ENCODE results near the gene SUMO3.

SUMO3 gene

GRCh38 chr21:44817914-44818639, at the start of gene SUMO3:
SUMO3 (minus strand) TSS chr21:44818062; CDS start chr21:44817968, 94 bp downstream.
- peak; percentile 98 for DNase-seq (ENCODE audit: low spot score)

DNA sequence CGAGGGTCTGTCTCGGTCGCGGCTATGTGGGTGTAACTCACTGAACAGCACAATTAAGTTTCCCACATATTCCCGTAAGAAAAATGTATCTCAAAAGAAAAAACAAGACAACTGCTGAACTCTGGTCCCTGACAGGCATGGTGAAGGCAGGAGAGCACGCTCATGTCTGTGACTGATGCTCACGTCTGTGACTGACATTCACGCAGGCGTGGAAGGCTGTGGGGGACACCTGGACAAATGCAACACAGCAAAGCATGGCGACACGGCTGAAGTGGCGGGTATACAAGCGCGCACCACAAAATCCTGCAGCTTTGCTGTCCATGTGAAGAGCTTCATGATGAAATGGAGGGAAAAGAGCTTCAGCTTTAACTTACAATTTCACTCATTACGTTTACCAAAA, 49.6 kb upstream of the SUMO3 start:
- no peak for DNase-seq (ENCODE audit: low spot score)

- no peak for DNase-seq (ENCODE audit: low spot score)
Measured at GRCh38 chr21:44866780-44867179, 48.9 kb upstream of the SUMO3 start.

DNA sequence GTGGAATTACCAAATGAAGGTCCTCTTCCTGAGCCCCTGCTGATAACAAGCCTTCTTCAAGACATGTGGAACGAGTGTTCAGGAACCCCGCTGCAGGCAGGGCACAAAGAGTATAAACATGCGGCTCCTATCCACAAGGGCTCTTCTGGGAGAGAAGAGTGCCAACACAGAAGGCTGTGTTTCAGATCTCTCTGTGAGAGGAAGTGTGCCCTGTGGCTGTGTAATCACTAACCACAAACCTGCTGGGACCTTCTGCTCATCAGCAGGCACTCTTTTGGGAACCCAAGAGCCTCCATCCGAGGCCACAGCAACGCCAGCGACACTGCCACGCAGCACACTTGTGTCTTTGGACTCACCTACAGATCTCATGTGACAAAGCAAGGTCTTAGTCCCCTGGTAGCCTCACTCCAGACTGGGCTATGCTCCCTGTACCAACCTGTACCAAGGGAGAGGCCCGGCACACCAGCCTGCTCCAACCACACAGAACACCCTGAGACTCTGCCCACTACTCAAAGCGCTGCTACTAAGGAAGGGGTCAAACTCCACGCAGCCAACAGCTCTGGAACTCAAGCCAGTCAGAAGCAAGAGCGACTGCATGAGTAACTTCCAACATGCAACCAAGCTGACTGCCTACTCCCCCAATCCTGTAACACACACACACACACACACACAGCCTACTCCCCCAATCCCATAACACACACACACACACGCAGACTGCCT, 47.9 kb upstream of the SUMO3 start:
- DNase-seq (ENCODE audit: low spot score), result no peak

- no peak for DNase-seq (ENCODE audit: low spot score)
Measured at GRCh38 chr21:44862869-44863685, 45.2 kb upstream of the SUMO3 start.

GRCh38 chr21:44858791-44859190, 40.9 kb upstream of the SUMO3 start:
- no peak for DNase-seq (ENCODE audit: low spot score)

DNA sequence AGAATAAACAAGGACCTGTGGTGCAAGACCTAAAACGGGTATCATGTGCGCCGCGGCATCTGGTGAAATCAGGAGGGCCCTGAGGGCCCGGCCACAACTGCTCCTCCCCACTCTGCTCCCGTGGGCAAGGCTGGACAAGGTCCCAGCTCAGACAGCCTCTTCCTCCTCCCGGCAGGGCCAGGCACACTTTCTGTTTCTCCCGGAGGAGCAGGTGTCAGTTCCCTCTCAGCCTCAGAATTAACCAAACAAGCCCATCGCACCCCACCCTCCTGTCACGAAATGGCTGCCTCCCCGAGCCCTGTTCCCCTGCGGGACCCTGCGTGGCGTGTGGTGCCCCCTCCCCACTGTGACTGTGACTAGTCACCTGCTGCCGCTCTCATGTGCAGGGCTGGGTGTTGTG, 40.4 kb upstream of the SUMO3 start:
- no peak for DNase-seq (ENCODE audit: low spot score)

DNA sequence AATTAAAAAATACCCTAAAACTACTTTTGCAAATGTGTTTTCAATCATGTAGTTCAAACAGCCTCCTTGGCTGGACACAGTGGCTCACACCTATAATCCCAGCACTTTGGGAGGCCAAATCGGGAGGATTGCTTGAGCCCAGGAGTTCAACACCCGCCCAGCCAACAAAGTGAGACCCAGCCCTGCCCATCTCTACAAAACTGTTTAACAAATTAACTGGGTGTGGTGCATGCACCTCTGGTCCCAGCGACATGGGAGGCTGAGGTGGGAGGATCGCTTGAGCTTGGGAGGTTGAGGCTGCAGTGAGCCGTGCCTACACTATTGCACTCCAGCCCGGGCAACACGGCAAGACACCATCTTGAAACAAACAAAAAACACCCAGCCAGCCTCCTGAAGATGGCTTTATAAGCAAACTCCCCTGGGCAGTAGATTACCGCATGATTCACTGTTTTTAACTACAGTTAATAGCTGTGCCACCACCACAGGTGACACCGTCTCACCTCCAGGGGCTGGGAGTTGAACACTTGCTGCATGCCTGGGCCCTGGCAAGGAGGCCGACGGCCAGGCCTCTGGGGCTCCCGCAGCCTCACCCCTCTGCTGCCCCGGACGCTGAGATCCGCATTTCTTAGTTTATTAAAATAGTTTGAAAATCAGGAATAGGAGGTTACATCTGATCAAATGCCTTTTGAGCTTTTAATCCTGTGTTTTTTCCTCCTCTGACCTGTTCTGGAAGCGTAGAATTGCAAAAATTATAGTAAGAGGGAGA, 39.4 kb upstream of the SUMO3 start:
- DNase-seq (ENCODE audit: low spot score), result no peak

DNA sequence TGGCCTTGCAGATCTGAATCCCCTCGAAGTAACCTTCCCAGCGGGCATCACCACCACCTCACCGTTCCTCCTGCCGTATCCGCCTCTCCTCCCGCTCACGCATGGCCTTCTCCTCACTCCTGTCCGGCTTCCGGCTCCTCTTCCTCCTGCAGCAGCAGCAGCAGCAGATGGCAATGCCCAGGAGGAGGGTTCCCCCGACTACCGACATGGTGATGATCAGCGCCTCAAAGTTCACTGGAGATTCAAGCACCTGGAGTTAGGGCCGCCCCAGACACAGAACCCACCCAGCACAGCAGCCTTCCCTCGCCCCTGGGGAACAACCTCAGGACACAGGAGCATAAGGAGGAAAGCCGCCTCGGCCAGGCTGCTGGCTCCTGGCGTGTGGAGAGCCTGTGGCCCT, 38.3 kb upstream of the SUMO3 start:
- no peak for DNase-seq (ENCODE audit: low spot score)

- DNase-seq (ENCODE audit: low spot score), result no peak
Measured at GRCh38 chr21:44855572-44855971, 37.7 kb upstream of the SUMO3 start.

DNA sequence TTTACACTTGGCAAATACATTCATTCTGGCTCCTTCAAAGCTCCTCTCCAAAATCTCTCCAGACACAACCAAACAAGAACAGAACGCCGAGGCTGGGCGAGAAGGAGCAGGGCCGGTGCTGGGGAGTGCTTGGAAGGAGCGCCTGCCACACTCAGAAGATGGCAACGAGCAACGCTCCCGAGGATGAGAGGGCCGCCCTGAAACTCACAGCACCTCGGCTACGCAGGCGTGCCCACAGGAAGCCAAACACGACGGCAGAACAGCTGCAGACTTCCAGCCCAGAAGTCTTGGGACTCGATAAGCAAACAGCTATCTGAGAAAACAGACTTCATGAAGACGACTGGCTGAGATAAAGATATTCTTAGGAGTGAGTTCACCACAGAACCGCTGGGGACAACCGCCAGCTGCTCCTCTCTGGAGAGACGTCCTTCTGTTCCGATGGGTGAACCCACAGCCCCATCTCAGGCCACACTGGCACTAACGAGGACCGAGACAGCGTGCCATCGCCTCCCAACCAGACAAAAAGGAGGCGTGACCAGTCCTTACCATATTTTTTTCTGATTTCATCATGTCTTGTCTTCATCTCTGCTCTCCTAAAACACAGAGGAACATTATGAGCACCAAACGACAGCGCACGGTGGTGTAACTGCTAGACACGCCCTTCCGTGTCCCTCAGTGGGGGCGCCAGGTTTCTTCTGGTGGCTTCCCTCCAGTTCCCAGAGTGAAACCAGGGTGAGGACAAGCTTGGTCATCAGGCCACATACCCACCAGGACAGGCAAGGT, 37.0 kb upstream of the SUMO3 start:
- no peak for DNase-seq (ENCODE audit: low spot score)

GRCh38 chr21:44854391-44854663, 36.5 kb upstream of the SUMO3 start:
- DNase-seq (ENCODE audit: low spot score), result no peak

- no peak for DNase-seq (ENCODE audit: low spot score)
Measured at GRCh38 chr21:44853601-44854390, 35.9 kb upstream of the SUMO3 start.

DNA sequence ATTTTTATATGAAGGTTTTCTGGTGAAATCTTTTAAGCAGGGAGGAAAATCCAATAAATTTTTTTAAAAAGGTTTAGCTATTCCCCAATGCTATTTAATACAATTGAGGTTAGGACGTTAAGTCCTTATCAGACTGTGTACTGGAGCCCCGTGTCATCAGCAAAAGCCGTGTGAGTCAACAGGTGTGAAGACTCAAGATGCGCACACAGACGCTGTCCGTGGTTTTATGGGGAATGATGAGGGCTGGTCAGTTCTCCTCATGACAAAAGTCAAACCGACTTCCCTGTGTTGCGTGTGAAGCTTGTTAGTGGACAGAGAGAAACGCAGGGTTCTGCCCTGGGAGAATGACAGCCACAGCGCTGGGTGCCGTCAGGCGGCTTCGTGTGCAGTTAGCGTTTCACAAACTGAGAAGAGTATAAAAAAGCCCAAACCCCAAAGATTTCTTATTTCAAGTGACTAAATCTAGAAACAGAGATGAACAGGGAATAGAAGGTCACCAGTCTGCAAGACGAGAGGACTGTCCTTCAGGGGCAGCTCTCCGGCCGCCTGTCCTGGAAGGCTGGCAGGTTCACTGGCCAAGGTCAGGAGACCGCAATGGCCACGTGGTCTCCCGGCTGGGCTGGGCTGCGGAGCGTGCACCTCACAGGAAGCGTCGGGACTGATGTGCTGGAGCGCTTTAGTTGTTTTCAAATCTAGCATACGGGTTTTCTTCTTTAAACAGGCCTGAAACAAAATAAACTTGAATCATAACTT, 33.2 kb upstream of the SUMO3 start:
- DNase-seq (ENCODE audit: low spot score), result no peak

GRCh38 chr21:44850208-44850800, 32.4 kb upstream of the SUMO3 start:
- no peak for DNase-seq (ENCODE audit: low spot score)

GRCh38 chr21:44849616-44850130, 31.8 kb upstream of the SUMO3 start:
- no peak for DNase-seq (ENCODE audit: low spot score)

GRCh38 chr21:44848821-44849521, 31.1 kb upstream of the SUMO3 start:
- DNase-seq (ENCODE audit: low spot score), result no peak

GRCh38 chr21:44847261-44848056, 29.6 kb upstream of the SUMO3 start:
- no peak for DNase-seq (ENCODE audit: low spot score)

Measured in D341Med (cell line).